Right forelimb (tissue), 1 donor: ENCODE measurements around the gene NIPAL3.
"Not testable (repeated sequence)": the region's sequence is repeated elsewhere in the genome, so short reads cannot be mapped to it uniquely, and the experiment has no call there.

Source experiments
- DNase-seq: peaks from one replicate; pipeline ENCODE4 v3.0.0-alpha.2; 2018

NIPAL3 gene

DNA sequence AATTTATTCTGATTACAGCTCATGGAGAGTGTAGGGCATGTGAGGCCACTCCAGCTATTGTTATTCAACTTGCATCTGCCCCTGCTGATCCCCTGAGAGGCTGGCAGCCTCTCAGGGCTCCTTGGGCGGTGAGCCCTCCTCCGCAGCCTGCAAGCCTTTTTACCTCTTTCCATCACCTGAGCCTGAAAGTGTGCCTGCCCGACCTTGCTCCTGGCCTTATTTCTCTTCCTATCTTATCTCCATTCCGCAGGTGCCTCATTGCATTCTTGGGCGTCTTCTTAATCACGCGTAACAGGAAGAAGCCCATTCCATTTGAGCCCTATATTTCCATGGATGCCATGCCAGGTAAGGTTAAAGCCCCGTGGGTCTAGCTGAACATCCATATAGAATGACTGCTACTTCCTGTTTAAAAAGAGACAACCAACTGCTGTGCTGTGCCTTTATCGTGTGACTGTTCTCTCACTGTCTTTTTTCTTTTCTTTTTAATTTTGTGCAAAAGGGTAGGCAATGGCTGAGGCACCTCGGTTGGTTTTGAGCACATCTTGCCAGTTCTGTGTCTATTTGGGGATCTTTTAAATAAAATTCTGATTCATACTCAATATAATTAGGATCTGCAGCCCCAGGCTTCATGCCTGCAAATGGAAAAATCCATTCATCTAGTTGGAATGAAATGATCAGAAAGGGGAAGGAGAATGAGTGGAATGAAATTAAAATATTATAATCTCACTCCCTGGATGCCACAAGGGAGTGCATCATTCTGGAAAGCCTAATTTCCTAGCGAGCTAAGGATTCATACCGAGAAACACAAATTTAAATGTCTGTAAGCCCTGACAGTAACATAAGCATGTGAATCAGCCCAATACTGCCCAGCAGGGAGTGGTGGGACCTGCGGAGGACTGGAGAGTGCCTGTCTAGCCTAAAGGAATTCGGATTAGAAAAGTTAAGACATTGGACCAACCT is 48.5 kb downstream of the NIPAL3 start:
- DNase-seq: no peak

DNA sequence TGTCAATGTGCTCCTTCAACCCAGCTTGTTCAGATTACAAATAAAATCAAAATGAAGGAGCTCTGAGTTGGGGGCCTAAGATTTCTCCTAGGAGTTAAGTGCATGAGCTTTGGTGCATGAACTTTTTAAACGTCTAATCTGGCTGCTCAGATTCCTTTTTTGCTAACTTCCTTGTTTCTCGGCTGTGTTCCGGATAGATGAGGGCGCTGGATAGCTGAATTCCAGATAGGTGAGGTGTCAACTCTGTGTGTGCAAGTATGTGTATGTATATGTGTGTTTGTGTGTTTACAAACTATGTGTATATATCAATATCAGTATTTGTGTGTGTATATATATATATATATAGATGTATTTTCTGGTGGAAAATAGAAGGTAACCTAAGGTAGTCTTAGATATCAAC is 49.5 kb downstream of the NIPAL3 start:
- no peak for DNase-seq

DNA sequence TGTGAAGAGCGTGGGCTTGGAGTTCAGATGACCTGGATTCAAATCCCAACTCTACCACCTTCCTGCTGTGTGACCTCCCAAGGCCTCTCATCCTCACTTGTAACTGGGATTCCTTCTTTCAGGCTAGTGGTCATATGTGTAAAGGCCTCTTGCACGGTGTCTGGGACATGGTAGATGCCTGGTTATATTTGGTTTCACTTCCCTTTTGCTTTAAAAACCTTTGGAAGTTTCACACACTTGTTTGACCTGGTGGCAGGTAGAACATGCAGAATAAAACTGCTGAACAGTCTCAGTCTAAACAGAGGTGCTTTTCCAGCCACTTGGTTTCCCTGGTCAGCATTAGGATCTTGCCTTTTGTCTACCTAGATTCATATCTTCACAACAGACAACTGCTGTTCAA is 50.0 kb downstream of the NIPAL3 start:
- DNase-seq: no peak

DNA sequence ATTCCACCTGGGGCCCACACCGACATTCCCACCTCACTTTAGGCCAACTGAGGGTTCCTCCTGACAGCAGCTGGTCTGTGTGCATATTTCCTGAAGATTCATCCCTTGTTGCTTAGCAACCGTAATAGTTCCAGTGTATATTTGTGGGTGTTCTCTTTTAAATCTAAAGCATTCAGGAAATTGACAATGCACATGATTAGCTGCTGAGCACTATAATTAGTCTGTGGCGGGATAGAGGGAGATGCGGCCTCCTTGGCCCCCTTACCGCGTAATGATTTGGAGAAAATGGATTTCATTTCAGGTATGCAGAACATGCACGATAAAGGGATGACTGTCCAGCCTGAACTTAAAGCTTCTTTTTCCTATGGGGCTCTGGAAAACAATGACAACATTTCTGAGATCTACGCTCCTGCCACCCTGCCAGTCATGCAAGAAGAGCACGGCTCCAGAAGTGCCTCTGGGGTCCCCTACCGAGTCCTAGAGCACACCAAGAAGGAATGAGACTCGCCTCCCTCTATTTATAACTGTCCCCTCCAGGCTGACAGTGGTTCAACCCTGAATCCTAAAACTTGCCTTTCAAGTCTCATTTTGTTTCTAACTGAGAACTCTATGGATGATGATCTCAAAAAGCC is 53.2 kb downstream of the NIPAL3 start:
- DNase-seq: no peak

DNA sequence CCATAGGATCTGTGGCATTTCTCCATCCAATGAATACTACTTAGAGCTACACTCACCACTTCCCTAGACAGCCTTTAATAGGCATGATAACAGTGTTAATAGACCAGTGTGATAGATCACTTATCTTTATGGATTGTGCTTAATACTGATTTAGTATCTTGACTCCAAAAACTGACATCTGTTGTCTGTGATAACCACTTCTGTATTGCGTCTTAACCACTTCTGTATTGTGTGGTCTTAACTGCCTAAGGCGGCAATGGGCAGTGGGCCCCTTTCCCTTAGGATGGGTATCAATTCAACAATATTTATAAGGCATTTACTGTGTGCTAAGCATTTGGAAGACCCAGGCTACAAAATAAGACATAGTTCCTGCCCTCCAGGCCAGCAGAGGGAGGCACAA is 55.0 kb downstream of the NIPAL3 start:
- DNase-seq: no peak

DNA sequence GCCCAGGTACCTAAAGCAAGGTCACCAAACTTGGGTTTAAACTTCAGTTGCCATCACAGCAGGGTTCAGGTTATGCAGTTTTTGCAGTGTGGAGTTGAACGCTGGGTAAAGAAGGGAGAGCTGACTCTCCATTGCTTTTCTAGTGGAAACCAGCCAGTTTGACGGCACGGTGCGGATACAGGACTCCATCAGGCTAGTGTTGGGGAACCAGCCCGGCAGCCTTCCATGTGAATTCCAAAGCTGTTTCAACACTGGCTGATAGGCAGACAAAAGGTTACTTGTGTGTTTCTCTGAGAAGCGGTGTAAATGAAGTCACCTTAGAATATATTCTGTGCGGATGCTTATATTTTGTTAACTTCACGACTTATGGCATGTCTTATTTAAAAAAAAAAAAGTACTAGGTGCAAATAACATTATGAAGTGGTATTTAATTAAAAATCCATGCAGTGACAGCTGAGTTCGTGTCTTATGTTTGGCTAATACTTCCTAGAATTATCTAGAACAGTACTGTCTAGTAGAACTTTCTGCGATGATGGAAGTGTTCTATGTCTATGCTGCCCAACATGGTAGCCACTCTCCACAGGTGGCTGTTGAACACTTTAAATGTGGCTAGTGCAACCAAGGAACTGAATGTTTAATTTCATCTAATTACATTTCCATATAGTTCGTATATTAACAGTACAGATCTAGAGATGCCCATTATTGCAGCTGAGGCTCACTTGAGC is 57.1 kb downstream of the NIPAL3 start:
- DNase-seq: no peak

DNA sequence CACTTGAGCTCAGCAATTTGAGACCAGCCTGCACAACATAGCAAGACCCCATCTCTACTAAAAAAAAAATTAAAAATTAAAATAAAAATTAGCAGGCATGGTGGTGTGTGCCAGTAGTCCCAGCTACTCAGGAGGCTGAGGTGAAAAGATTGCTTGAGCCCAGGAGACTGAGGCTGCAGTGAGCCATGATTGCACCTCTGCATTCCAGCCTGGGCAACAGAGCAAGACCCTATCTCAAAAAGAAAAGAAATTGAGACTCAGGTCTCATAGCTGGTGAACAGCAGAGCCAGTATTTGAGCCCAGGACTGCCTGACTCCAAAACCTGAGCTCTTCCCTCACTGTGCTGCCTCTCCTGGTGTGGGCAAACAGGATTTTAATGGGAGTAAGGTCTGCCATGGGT is 58.6 kb downstream of the NIPAL3 start:
- no peak for DNase-seq

DNA sequence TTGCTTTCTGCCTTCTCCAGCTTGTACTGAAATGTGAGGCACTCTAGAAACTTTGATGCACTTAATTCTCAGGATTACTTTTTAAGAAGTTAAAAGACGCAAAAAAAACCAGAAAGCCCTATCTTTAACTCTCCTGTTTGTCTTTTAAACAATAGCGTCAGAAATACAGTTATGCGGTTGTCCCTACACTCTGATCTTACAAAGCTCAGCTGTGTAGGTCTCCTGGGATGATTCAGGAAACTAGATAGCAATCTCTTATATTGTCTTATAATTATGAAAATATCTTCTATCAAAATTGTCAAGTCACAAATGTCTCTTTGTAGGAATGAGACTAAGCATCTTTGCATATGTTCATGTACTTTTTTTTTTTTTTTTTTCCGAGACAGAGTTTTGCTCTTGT is 60.1 kb downstream of the NIPAL3 start:
- DNase-seq: no peak

DNA sequence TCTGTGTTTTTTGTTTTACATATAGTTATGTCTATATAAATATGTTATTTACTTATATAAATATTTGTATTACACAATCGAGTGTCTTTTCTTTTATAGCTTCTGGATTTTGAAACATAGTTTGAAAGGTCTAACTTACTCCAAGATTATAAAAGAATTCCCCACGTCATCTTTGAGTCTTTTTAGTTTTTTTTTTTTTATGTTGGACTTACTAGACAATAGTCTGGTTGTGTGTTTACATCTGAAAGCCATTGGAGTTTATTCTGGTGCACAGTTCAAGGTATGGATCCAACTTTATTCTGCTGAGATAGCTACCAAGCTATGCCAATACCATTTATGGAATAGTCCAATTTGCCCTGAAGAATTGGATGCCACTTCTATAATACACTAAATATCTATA is 61.0 kb downstream of the NIPAL3 start:
- DNase-seq: no peak

DNA sequence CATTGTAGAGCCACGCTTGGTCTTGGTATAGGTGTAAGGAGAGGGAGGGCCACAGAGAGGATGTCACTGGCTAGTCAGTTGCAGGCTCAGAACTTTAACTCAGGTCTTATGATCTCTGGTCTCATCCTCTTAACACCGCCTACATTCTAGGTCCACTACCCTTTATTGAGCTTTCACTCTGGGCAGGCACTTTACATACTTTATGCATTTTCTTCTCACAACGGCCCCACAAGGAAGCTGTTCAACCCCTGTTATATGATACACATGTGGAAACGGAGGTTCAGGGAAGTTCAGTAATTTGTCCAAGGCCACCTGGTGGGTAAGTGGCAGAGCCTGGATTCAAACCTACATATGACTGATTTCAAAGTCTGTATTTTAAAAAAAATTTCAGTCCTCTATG is 61.7 kb downstream of the NIPAL3 start:
- no peak for DNase-seq

DNA sequence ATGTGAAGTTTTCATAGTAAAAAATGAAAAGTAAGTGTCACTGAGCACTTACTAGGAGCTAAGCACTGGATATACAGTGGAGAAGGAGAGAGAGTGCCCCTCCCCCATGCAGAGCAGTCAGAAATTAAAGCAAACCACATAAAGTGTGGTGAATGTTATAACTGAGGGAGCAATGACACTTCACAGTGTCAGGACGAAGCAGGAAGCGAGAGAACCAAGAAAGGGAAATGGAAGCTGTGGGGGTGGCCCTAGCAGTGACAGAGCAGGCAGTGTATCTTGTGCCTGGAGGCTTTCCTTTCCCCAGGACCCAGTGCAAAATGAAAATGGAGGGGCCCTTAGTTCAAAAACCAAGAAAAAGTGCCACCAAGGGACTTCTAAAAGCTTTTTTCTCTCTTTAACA is 65.5 kb downstream of the NIPAL3 start:
- no peak for DNase-seq

DNA sequence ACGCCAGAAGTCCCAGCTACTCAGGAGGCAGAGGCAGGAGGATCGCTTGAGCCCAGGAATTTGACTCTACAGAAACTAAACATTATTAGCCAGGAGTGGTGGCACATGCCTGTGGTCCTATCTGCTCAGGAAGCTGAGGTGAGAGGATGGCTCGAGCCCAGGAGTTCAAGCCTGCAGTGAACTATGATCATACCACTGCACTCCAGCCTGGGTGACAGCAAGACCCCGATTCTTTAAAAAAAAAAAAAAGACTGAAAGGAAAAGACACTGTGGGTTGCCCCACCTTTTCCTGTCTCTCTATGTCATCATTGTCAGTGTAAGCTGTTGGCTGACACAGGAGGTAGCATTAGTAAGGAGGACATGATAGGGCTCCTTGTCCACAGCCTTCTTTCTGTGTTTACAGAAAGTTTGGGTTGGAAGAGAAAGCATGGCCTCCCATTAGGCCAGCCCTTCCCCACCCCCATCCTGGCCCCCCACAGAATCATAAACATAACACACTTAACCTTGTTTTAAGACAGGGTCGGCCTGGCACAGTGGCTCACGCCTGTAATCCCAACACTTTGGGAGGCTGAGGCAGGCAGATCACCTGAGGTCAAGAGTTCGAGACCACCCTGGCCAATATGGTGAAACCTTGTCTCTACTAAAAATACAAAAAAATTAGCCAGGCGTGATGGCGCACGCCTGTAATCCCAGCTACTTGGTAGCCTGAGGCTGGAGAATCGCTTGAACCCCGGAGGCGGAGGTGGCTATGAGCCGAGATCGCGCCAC is 66.4 kb downstream of the NIPAL3 start:
- DNase-seq: no peak

DNA sequence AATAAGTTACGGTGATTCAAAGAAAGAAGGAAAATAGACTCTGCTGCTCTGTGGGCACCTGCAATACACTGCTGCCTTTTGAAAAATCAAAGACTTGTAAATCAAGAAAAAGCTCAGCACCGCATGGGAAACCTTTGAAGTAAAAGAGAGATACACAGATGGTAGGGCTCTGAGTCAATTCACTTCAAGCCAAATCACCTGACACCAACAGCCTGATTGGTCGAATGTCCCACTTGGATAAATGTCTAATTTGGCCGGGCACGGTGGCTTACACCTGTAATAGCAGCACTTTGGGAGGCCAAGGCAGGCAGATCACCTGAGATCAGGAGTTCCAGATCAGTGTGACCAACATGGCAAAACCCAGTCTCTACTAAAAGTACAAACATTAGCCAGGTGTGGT is 67.8 kb downstream of the NIPAL3 start:
- DNase-seq: no peak

DNA sequence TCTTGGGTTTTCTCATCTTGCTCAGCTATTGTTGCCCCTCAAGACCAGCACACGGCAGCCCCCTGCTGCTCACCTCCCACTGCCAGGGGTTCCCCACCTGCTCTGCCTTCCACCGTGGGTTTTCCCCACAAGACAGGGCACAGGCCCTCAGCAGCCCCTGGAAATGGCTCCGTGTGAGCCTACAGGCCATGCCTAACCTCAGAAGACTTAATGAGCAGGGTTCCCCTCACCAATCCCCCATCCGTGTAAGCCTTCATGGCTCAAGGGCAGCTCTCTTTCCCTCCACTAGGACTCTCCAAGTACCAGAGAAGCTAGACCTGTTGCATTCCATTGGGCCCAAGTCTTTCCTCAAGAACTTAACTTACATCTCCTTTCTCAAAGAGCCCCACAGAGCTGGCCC is 68.6 kb downstream of the NIPAL3 start:
- no peak for DNase-seq

DNA sequence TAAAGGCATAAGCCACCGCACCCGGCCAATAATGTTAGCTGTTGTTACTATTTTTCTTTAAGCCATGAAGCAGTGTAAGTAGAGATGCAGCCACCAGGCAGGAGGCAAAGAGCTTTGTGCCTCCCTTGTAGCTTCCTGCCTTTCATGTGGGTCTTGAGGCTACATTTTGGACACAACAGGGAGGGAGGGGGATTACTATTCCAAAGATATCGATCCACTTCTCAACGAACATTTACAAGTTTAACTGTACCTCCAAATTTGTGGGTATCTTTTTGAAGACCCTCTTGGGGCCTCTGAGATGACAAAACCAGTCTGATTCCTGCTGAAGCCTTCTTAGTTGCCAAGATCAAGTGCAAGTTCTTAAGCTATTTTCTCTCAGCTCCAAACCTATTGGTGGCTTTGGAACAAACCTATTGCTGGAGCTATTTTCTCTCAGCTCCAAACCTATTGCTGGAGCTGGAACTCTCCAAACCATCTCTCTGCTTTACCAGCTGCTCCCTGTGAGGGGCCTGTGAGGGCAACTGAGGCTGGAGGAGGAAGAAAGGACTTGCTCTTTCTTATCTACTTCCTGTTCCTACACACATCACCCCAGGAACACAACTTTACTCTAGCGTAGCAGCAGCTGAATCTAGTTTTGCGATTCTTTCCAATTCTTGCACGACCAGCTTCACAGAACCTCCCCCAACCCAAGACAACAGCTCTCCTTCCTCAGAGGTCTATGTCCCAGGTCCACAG is 70.9 kb downstream of the NIPAL3 start:
- no peak for DNase-seq

DNA sequence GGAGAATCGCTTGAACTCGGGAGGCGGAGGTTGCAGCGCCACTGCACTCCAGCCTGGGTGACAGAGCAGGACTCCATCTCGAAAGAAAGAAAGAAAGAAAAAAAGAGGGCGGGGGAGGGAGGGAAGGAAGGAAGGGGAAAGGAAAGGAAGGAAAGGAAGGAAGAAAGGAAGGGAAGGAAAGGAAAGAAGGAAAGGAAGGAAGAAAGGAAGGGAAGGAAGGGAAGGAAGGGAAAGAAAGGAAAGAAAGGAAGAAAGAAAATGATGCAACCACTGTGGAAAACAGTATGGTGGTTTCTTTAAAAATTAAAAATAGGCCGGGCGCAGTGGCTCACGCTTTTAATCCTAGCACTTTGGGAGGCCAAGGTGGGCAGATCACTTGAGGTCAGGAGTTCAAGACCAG is 71.9 kb downstream of the NIPAL3 start:
- DNase-seq: no peak

DNA sequence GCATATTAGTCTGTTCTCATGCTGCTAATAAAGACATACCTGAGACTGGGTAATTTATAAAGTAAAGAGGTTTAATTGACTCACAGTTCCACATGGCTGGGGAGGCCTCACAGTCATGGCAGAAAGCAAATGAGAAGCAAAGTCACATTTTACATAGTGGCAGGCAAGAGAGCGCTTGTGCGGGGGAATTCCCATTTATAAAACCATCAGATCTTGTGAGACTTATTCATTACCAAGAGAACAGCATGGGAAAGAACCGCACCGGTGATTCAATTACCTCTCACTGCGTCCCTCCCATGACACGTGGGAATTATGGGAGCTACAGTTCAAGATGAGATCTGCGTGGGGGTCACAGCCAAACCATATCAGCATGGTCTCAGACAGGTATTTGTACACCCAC is 72.6 kb downstream of the NIPAL3 start:
- DNase-seq: not testable (repeated sequence)

DNA sequence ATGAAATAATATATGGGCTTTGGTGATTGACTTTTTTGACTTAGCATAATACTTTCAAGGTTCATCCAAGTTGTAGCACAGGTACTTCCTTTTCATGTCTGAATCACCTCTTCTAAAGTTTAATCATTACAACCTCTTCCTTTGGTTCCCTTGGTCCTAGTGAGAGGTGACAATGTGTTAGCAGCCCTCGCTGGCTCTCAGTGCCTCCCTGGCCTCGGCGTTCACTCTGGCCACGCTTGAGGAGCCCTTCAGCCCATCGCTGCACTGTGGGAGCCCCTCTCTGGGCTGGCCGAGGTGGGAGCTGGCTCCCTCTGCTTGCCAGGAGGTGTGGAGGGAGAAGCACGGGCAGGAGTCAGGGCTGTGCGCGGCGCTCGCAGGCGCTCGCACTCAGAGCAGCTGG is 74.1 kb downstream of the NIPAL3 start:
- no peak for DNase-seq

DNA sequence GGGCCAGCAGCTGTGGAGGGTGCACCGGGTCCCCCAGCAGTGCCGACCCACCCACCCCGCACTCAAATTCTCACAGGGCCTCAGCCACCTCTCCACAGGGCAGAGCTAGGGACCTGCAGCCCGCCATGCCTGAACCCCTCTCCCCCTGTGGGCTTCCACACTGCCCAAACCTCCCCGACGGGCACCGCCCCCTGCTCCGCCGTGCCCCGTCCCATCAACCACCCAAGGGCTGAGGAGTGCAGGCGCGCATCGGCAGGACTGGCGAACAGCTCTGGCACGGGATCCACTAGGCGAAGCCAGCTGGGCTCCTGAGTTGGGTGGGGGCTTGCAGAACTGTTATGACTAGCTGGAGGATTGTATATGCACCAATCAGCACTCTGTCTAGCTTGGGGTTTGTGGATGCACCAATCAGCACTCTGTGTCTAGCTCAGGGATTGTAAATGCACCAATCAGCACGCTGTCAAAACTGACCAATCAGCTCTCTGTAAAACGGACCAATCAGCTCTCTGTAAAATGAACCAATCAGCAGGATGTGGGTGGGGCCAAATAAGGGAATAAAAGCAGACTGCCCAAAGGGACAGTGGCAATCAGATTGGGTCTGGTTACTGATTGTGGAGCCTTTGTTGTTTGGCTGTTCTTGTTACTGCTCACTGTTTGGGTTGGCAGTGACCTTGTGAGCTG is 74.6 kb downstream of the NIPAL3 start:
- DNase-seq: no peak

DNA sequence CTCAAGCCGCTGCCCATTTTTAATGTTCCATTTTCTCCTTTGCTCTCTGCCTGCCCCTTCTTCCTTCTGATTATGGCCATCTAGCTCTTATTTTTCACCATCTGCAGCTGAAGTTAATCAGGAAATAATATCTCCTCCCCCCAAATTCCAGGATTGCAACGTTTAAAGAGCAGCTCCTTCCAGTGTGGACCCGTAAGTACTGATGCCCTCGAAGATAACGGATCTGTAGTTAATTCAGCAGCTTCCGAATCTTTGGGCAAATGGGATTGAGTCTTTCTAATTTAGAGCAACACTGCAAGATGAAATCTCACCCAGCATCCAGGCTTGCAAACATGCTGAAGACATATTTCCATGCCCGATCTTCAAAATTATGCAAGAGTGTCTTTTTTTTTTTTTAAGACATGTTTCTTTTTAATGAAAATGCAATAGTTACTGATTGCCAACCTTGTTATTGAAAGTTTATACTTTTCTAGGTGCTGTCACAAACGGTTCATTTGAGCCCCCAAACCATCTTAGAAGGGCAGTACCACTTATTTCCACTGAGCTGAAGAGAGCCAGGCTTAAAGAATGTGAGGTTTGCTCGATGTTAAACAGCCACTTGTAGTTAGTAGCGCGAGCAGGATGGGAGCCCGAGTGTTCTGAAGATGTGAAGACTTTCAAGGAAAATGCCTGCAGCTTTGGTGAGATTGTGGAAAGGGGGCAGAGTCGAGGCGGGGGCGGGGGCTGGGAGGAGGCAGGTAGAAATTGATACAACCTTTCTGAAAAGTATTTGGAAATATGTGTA is 76.2 kb downstream of the NIPAL3 start:
- no peak for DNase-seq

DNA sequence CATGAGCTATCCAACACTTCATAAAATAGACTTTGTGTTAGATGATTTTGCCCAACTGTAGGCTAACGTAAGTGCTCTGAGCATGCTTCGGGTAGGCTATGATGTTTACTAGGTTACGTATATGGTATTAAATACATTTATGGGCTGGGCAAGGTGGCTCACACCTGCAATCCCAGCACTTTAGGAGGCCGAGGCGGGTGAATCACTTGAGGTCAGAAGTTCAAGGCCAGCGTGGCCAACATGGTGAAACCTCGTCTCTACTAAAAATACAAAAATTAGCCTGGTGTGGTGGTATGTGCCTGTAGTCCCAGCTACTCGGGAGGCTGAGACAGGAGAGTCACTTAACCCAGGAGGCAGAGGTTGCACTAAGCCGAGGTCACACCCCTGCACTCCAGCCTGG is 77.3 kb downstream of the NIPAL3 start:
- not testable (repeated sequence) for DNase-seq
